ENCODE results near the gene BCL2L14. TPM values are rescaled to one million over a fixed set of nuclear protein-coding genes. Genes with fewer than 3 reads are reported as not detected.

Gene BCL2L14
- total RNA-seq (under 1 TPM; 0.28 to 0.38 TPM), total RNA-seq (0 to 10.7 (median 1.8) reads per million in 172 experiments)
- 1.5 TPM for polyA plus RNA-seq (2013, experiment 1 of 2)
- polyA plus RNA-seq (2013, experiment 2 of 2): 0.75 TPM

- Histone ChIP-seq H3K27ac (ENCODE audit: low read depth in 1 of 2, low read length in 2 of 2) (peak within 1 kb of the TSS in 1 of 2 donors; percentile 30), H3K27me3 (ENCODE audit: control insufficient read depth in 1 of 2, insufficient read depth in 2 of 2, low read length in 2 of 2) (no peaks in the 10 kb centered on the region), H3K4me3 (ENCODE audit: low read length) (peak within 1 kb of the TSS; percentile 47), H3K4me1 (ENCODE audit: insufficient read depth, low read length) (peaks cover 13% of the 10 kb centered on the region), H3K9me3 (ENCODE audit: control insufficient read depth in 1 of 2, insufficient read depth in 1 of 2, low read length in 2 of 2) (no peaks in the 10 kb centered on the region), H3K36me3 (ENCODE audit: insufficient read depth, low read length) (no peaks in the 10 kb centered on the region)
- ATAC-seq (ENCODE audit: poor library complexity) (peak; percentile 59), DNase-seq (peak in 6 of 14 experiments; percentile 7 to 45 (median 38))
- CTCF ChIA-PET: no interaction called here
- TF ChIP-seq CTCF (IDR thresholded peaks at IDR 0.05): no peak
- H3K27ac Mint-ChIP-seq: peak within 1 kb of the TSS; percentile 40
- no peaks in the 10 kb centered on the region for H3K9me3 Mint-ChIP-seq
- POLR2A ChIA-PET: interaction anchor here (0.9 to 1.6 kb wide), 3 partner anchors 11 to 525 kb away, joined by 3 to 7 read pairs (median 3); partner anchors contain the start of gene LRP6
- H3K36me3 Mint-ChIP-seq (ENCODE audit: low read depth): no peaks in the 10 kb centered on the region
- no peaks in the 10 kb centered on the region for H3K27me3 Mint-ChIP-seq
- peaks cover 21% of the 10 kb centered on the region for H3K4me1 Mint-ChIP-seq (ENCODE audit: low read depth)
- peak within 1 kb of the TSS; percentile 66 for H3K4me3 Mint-ChIP-seq
- intact Hi-C loops (cut with DNase I, micrococcal nuclease): no loop called here
These were observed at the start of gene BCL2L14 for GRCh38 chr12:12070674-12071656. Gene BCL2L14, plus strand, starts transcription at chr12:12070939. Its CDS starts 8,367 bp downstream, at chr12:12079306.

GRCh38 chr12:12022306-12022936, 48.3 kb upstream of the BCL2L14 start:
- DNase-seq (no peak), ATAC-seq (ENCODE audit: poor library complexity) (no peak)
- Mint-ChIP-seq H3K27me3 (no peaks in the 10 kb centered on the region), H3K36me3 (ENCODE audit: low read depth) (no peaks in the 10 kb centered on the region), H3K9me3 (peaks cover 6% of the 10 kb centered on the region), H3K4me3 (no peak overlapping the region), H3K27ac (peak overlapping the region; percentile 37), H3K4me1 (ENCODE audit: low read depth) (peaks cover 35% of the 10 kb centered on the region)
- Histone ChIP-seq H3K27me3 (ENCODE audit: control insufficient read depth in 1 of 2, insufficient read depth in 2 of 2, low read length in 2 of 2) (no peaks in the 10 kb centered on the region), H3K27ac (ENCODE audit: low read depth in 1 of 2, low read length in 2 of 2) (no peak overlapping the region), H3K4me1 (ENCODE audit: insufficient read depth, low read length) (peaks cover 26% of the 10 kb centered on the region), H3K4me3 (ENCODE audit: low read length) (no peak overlapping the region), H3K36me3 (ENCODE audit: insufficient read depth, low read length) (no peaks in the 10 kb centered on the region), H3K9me3 (ENCODE audit: control insufficient read depth in 1 of 2, insufficient read depth in 1 of 2, low read length in 2 of 2) (peaks cover 0 to 5% of the 10 kb centered on the region in 2 experiments)
- intact Hi-C loops (cut with DNase I, micrococcal nuclease): no loop called here
- ChIA-PET CTCF (no interaction called here), POLR2A (no interaction called here)
- TF ChIP-seq CTCF (IDR thresholded peaks at IDR 0.05): no peak

GRCh38 chr12:12023456-12023855, 47.3 kb upstream of the BCL2L14 start:
- H3K36me3 Mint-ChIP-seq (ENCODE audit: low read depth): no peaks in the 10 kb centered on the region
- POLR2A ChIA-PET: no interaction called here
- TF ChIP-seq CTCF (IDR thresholded peaks at IDR 0.05): no peak
- intact Hi-C loops (cut with DNase I, micrococcal nuclease): no loop called here
- H3K4me3 ChIP-seq (ENCODE audit: low read length): no peak overlapping the region
- peaks cover 35% of the 10 kb centered on the region for H3K4me1 Mint-ChIP-seq (ENCODE audit: low read depth)
- H3K27ac ChIP-seq (ENCODE audit: low read depth in 1 of 2, low read length in 2 of 2): no peak overlapping the region
- peaks cover 6% of the 10 kb centered on the region for H3K9me3 Mint-ChIP-seq
- no peaks in the 10 kb centered on the region for H3K27me3 Mint-ChIP-seq
- H3K36me3 ChIP-seq (ENCODE audit: insufficient read depth, low read length): no peaks in the 10 kb centered on the region
- peaks cover 0 to 9% of the 10 kb centered on the region in 2 experiments for H3K9me3 ChIP-seq (ENCODE audit: control insufficient read depth in 1 of 2, insufficient read depth in 1 of 2, low read length in 2 of 2)
- DNase-seq (no peak), ATAC-seq (ENCODE audit: poor library complexity) (no peak)
- H3K4me1 ChIP-seq (ENCODE audit: insufficient read depth, low read length): peaks cover 25% of the 10 kb centered on the region
- no peaks in the 10 kb centered on the region for H3K27me3 ChIP-seq (ENCODE audit: control insufficient read depth in 1 of 2, insufficient read depth in 2 of 2, low read length in 2 of 2)
- peak overlapping the region; percentile 69 for H3K27ac Mint-ChIP-seq
- no peak overlapping the region for H3K4me3 Mint-ChIP-seq
- CTCF ChIA-PET: no interaction called here

Data from CD4-positive, alpha-beta T cell (primary cell).